K562 (cell line): ENCODE data around the gene SPAG7. TPM values are rescaled to one million over a fixed set of nuclear protein-coding genes. Genes with fewer than 3 reads are reported as not detected.

Source experiments
- ATAC-seq: fragments of 200-7000 bp; cut with Tn5 transposase; 3 replicates; pipeline ENCODE4 v1.9.1; 2020; ENCODE audit warnings: moderate library complexity
- BruUV-seq: library from RNA; stranded (reverse); fragments of 400-500 nt; replicated peaks from 2 replicates; lab custom pipeline; 2021; lab: Mats Ljungman, UMichigan
- CTCF ChIA-PET: fragments of 300-600 bp; formaldehyde crosslinking; extraction: SDS; loops from one replicate; lab custom pipeline; 2021; ENCODE audit warnings: low intra/inter-chr PET ratio; lab: Yijun Ruan, JAX
- POLR2A ChIA-PET: fragments of 300-600, 350-650 bp; sonication (Branson Sonifier 250); formaldehyde crosslinking; extraction: SDS; loops from one replicate; lab custom pipeline; 2021; ENCODE audit warnings: antibody characterized with exemption, inconsistent platforms; lab: Yijun Ruan, JAX
- DNase-seq, 4 experiments: peaks; one replicate each; pipeline versions ENCODE4 v3.0.0 to v3.0.0-alpha.2; 2011 to 2018; ENCODE audit warnings: low spot score in 3 of 4, mixed read lengths in 3 of 4; ENCODE audit errors: extremely low read depth in 1 of 4
- FAIRE-seq: peaks from 2 replicates; lab custom pipeline; 2011; peaks lifted over from hg19 to GRCh38; lab: Jason Lieb, UNC
- H2AFZ ChIP-seq: 2 replicates; pipeline ENCODE4 v1.6.0; 2011; ENCODE audit warnings: low read depth, low read length, control low read depth, inconsistent platforms
- H3K27ac ChIP-seq: fragments of 200-600 bp; 3 replicates; pipeline ENCODE4 v1.8.0; 2011; ENCODE audit warnings: low read depth, mild to moderate bottlenecking, control low read depth, inconsistent platforms, low read length, moderate library complexity, mixed read lengths; ENCODE audit errors: extremely low read depth
- H3K27me3 ChIP-seq, 2 experiments: fragments of 300-600 bp in 1 of 2; 2 replicates in 1 of 2; 3 replicates in 1 of 2; pipeline versions ENCODE4 v1.6.0 to v1.8.0; 2011; ENCODE audit warnings: inconsistent platforms in 2 of 2, low read length in 2 of 2, mild to moderate bottlenecking in 1 of 2, mixed read lengths in 1 of 2, moderate library complexity in 1 of 2; ENCODE audit not compliant: control insufficient read depth in 2 of 2, insufficient read depth in 2 of 2
- H3K36me3 ChIP-seq: fragments of 300-600 bp; 3 replicates; pipeline ENCODE4 v1.8.0; 2011; ENCODE audit warnings: mild to moderate bottlenecking, low read length, inconsistent platforms; ENCODE audit not compliant: control insufficient read depth, insufficient read depth
- H3K4me1 ChIP-seq, 2 experiments: fragments of 200-600 bp in 1 of 2; replicated peaks in 1 of 2; 2 replicates in 1 of 2; 3 replicates in 1 of 2; pipeline versions ENCODE4 v1.5.1 to v1.8.0; 2011; ENCODE audit warnings: inconsistent platforms in 2 of 2, low read length in 2 of 2, mild to moderate bottlenecking in 1 of 2, mixed read lengths in 1 of 2, moderate library complexity in 1 of 2; ENCODE audit not compliant: control insufficient read depth in 2 of 2, insufficient read depth in 2 of 2
- H3K4me2 ChIP-seq: 2 replicates; pipeline ENCODE4 v1.6.1; 2011; ENCODE audit warnings: low read length, control low read depth, inconsistent platforms, mixed read lengths; ENCODE audit not compliant: insufficient read depth
- H3K4me3 ChIP-seq: fragments of 200-600 bp; sonication (generic), shearing (Covaris generic); 2 replicates; pipeline ENCODE4 v1.5.1; 2016; ENCODE audit warnings: control low read depth, inconsistent platforms
- H3K79me2 ChIP-seq: fragments of 200-600 bp; 3 replicates; pipeline ENCODE4 v1.8.0; 2011; ENCODE audit warnings: low read length, inconsistent platforms; ENCODE audit not compliant: control insufficient read depth, insufficient read depth
- H3K9ac ChIP-seq, 2 experiments: 2 replicates each; pipeline versions ENCODE4 v1.6.0 to v1.6.1; 2011; ENCODE audit warnings: low read depth in 2 of 2, low read length in 2 of 2, control low read depth in 1 of 2, inconsistent platforms in 1 of 2, mild to moderate bottlenecking in 1 of 2, mixed read lengths in 1 of 2; ENCODE audit not compliant: insufficient read depth in 1 of 2
- H3K9me1 ChIP-seq: one replicate; pipeline ENCODE4 v1.6.0; 2011; ENCODE audit warnings: inconsistent platforms, mild to moderate bottlenecking, low read length, moderate library complexity; ENCODE audit not compliant: control insufficient read depth, insufficient read depth
- H3K9me3 ChIP-seq: replicated peaks from 2 replicates; pipeline ENCODE4 v1.5.1; 2011; ENCODE audit warnings: low read depth, low read length, inconsistent platforms; ENCODE audit not compliant: control insufficient read depth, insufficient read depth
- H4K20me1 ChIP-seq: replicated peaks from 2 replicates; pipeline ENCODE4 v1.6.1; 2011; ENCODE audit warnings: low read length, inconsistent platforms, mixed read lengths; ENCODE audit not compliant: control insufficient read depth, insufficient read depth
- DIDO1 ChIP-seq: fragments of 450-650 bp; IDR thresholded peaks from 2 replicates; pipeline ENCODE4 v1.6.1; 2016; ENCODE audit warnings: low read depth, missing biosample characterization, missing genetic modification characterization
- POLR2A ChIP-seq: fragments of 450-650 bp; conservative IDR thresholded peaks from 2 replicates; pipeline ENCODE4 v1.6.1; 2016
- SAFB ChIP-seq: fragments of 200-400 bp; formaldehyde crosslinking; IDR thresholded peaks from 2 replicates; pipeline ENCODE4 v1.6.1; 2017; ENCODE audit warnings: low read depth, low read length, borderline replicate concordance
- SLC30A9 ChIP-seq: fragments of 250-450 bp; sonication (Bioruptor Pico); IDR thresholded peaks from 2 replicates; pipeline ENCODE4 v1.8.0; 2022; ENCODE audit warnings: mild to moderate bottlenecking, moderate library complexity
- ZBTB1 ChIP-seq: sonication (generic); formaldehyde crosslinking; IDR thresholded peaks from 2 replicates; pipeline ENCODE4 v1.8.1; 2023; ENCODE audit warnings: missing genetic modification reagents, low read depth, mild to moderate bottlenecking, borderline replicate concordance
- WGBS: fragments of 100-300 bp; shearing (Covaris generic); methylation state at CpG from one replicate; pipeline ENCODE4 v1.1.6; 2016; ENCODE audit warnings: low coverage, mixed read lengths; ENCODE audit not compliant: insufficient coverage; ENCODE audit errors: missing lambda C conversion rate; 5-methylcytosine and 5-hydroxymethylcytosine counted together
- in situ Hi-C: fragments of 300-500 bp; cut with MboI; formaldehyde crosslinking; loops from 4 replicates; pipeline ENCODE4 v1.15.0; 2018; ENCODE audit warnings: inconsistent platforms, mixed read lengths
- intact Hi-C: fragments of 100-400 bp; cut with micrococcal nuclease; formaldehyde crosslinking; loops from 2 replicates; pipeline ENCODE4 v1.14.2; 2022
- polyA plus RNA-seq, 8 experiments: library from polyadenylated mRNA; depleted of rRNA in 4 of 8; stranded (reverse) in 5 of 8; unstranded in 3 of 8; fragments of >200 nt; fragmentation: Nextera tagmentation in 2 of 8; fragmentation: Illumina TruSeq in 1 of 8; extraction: Ambion mirVana in 2 of 8; extraction: Trizol in 1 of 8; gene quantifications; 2 replicates each; pipeline versions ENCODE4 v1.2.1 to v1.2.3, GENCODE V29; 2011 to 2014; ENCODE audit warnings: inconsistent platforms in 1 of 8, missing spikeins in 1 of 8
- total RNA-seq, 7 experiments: library from RNA; depleted of rRNA in 6 of 7; stranded (reverse); fragments of >200 nt in 6 of 7; fragmentation: Illumina TruSeq in 2 of 7; extraction: Trizol in 2 of 7; gene quantifications; 2 replicates each; pipeline versions ENCODE4 v1.2.1 to v1.2.3, GENCODE V29; 2011 to 2021; ENCODE audit warnings: low replicate concordance in 1 of 7
- TF ChIP-seq, protein P1 (sequence below), 2 experiments: fragments of 450-650 bp in 1 of 2; IDR thresholded peaks; 2 replicates each; pipeline ENCODE4 v1.6.1; 2011 to 2017; ENCODE audit warnings: low read depth in 2 of 2, antibody characterized with exemption in 1 of 2, borderline replicate concordance in 1 of 2, low read length in 1 of 2, mild to moderate bottlenecking in 1 of 2, mixed read lengths in 1 of 2; ENCODE audit not compliant: control insufficient read depth in 1 of 2

SPAG7 gene
- total and polyA plus RNA-seq, 9 of the 15 experiments (the other 6 are each of a cell fraction or from before 2014, with no cell fraction given) = 5.6 to 53.5 (median 36.3) TPM

DNA sequence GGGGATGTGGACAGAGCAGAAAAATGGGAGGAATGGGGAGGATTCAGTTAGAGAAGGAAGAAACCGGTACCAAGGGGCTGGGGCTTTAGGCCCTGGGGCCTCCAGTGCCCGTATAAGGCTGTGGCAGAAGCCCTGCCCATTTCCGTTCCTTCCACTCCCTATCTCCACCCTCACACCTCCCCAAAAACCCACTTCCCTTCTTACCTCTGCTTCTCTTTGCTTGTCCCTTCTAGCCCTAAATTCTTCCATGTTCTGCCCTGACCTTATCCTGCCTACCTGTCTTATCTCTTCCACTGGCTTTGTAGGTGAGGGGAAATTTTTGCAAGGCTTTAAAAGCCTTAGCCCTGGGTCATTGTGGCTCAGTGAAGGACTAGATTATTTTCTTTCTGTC, 23.5 kb downstream of the SPAG7 start (continued):
- TF ChIP-seq ZBTB1 (CRISPR knock-in tag) (no peak), SLC30A9 (CRISPR knock-in tag) (no peak)

DNA sequence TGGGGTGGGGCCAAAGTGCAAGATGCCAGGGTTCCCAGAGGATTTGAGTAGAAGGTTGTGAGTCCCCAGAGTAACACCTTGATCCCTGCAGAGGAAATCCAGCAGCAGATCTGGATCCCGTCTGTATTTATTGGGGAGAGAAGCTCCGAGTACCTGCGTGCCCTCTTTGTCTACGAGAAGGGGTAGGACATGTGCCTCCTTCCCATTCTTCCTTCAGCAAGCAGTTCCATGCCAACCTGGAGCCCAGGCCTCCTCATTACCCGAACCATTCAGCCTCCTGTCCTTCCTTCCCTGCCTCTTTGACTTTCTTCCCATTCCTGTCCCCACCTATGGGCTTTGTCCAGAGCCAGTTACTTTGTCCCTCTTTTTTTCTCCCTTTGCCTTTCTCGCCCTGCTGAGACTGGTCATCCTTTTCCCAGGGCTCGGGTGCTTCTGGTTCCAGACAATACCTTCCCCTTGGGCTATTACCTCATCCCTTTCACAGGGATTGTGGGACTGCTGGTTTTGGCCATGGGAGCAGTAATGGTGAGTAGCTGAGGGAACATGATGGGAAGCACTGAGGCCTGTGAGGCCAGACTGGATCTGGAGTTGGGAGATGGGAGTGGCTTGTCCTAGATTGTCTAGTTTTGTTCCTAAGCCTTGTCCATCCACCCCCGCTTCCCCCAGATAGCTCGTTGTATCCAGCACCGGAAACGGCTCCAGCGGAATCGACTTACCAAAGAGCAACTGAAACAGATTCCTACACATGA, 24.7 kb downstream of the SPAG7 start:
- intact Hi-C loops = no loop called here
- H3K36me3 ChIP-seq = peaks cover 74% of the 10 kb centered on the region

More for the DNA sequence above, 24.7 kb downstream of the SPAG7 start:
- ChIA-PET CTCF (no interaction called here), POLR2A (interaction anchor here (0.6 to 2.4 kb wide), 3 partner anchors 14 to 45 kb away, joined by 3 to 5 read pairs (median 3); partner anchors contain the start of gene SPAG7)
- no peak for DNase-seq
- H3K27ac ChIP-seq = no peak overlapping the region
- H4K20me1 ChIP-seq = peaks cover 22% of the 10 kb centered on the region
- H3K4me2 ChIP-seq = no peak overlapping the region
- 95% methylated on average over 12 of the region's 13 CpGs for WGBS
- H2AFZ ChIP-seq = no peak overlapping the region
- ATAC-seq = no peak
- no peaks in the 10 kb centered on the region for H3K27me3 ChIP-seq
- in situ Hi-C loops = no loop called here
- H3K9me3 ChIP-seq = no peaks in the 10 kb centered on the region
- FAIRE-seq = no peak
- no TSS peak for BruUV-seq
- no peak overlapping the region for H3K4me3 ChIP-seq
- H3K4me1 ChIP-seq = peaks cover 30 to 31% of the 10 kb centered on the region in 2 experiments; a peak in 4 of 5 replicates
- TF ChIP-seq DIDO1 (tag) = no peak
- TF ChIP-seq POLR2A = 0 out of 2 replicates have a peak, but pooled peaks have one; percentile 19
- TF ChIP-seq SAFB = no peak
- TF ChIP-seq, protein P1, sequence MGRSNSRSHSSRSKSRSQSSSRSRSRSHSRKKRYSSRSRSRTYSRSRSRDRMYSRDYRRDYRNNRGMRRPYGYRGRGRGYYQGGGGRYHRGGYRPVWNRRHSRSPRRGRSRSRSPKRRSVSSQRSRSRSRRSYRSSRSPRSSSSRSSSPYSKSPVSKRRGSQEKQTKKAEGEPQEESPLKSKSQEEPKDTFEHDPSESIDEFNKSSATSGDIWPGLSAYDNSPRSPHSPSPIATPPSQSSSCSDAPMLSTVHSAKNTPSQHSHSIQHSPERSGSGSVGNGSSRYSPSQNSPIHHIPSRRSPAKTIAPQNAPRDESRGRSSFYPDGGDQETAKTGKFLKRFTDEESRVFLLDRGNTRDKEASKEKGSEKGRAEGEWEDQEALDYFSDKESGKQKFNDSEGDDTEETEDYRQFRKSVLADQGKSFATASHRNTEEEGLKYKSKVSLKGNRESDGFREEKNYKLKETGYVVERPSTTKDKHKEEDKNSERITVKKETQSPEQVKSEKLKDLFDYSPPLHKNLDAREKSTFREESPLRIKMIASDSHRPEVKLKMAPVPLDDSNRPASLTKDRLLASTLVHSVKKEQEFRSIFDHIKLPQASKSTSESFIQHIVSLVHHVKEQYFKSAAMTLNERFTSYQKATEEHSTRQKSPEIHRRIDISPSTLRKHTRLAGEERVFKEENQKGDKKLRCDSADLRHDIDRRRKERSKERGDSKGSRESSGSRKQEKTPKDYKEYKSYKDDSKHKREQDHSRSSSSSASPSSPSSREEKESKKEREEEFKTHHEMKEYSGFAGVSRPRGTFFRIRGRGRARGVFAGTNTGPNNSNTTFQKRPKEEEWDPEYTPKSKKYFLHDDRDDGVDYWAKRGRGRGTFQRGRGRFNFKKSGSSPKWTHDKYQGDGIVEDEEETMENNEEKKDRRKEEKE (IDR thresholded peaks at IDR 0.05; ENCODE audit: borderline replicate concordance in 1 of 2, control insufficient read depth in 1 of 2, low read depth in 2 of 2, low read length in 1 of 2) = no peak
- H3K9ac ChIP-seq = peak overlapping the region in 1 of 2 experiments; percentile 42; a peak in 1 of 4 replicates
- H3K9me1 ChIP-seq = no peaks in the 10 kb centered on the region
- peaks cover 92% of the 10 kb centered on the region for H3K79me2 ChIP-seq
